ENCODE measurements around the gene URI1.

Gene URI1

GRCh38 chr19:30003866-30004265 is 61.8 kb downstream of the URI1 start:
- ChIA-PET POLR2A (no interaction called here), CTCF (interaction anchor here (0.6 to 2.6 kb wide), 11 partner anchors 10 to 1637 kb away, joined by 3 to 13 read pairs (median 3); partner anchors contain the start of gene URI1)
- Histone ChIP-seq H3K4me1 (ENCODE audit: control insufficient read depth, insufficient read depth, low read length) (peaks cover 36% of the 10 kb centered on the region), H3K9me3 (ENCODE audit: control insufficient read depth, insufficient read depth, low read depth, low read length) (peaks cover 11% of the 10 kb centered on the region), H3K27ac (ENCODE audit: extremely low read depth, low read depth, low read length) (peak overlapping the region; percentile 50), H3K4me3 (ENCODE audit: low read depth, low read length) (no peak overlapping the region), H3K36me3 (ENCODE audit: control insufficient read depth in 2 of 2, insufficient read depth in 1 of 2, low read length in 2 of 2) (peaks cover 6 to 43% of the 10 kb centered on the region in 2 experiments)
- no peak for TF ChIP-seq ZNF621 (tag by site-specific recombination; IDR thresholded peaks at IDR 0.05)
- TF ChIP-seq ZNF596 (tag by site-specific recombination; IDR thresholded peaks at IDR 0.05), result peak; percentile 66
- TF ChIP-seq ZNF549 (tag by site-specific recombination; IDR thresholded peaks at IDR 0.05), result 0 out of 2 replicates have a peak, but pooled peaks have one; percentile 4
- no peak for TF ChIP-seq ELK4 (IDR thresholded peaks at IDR 0.05; ENCODE audit: borderline replicate concordance, low read depth, low read length)
- TF ChIP-seq ZNF843 (tag by site-specific recombination; IDR thresholded peaks at IDR 0.05), result peak; percentile 69; the same call in 1 of the 2 replicates
- peak; percentile 79 for TF ChIP-seq TCF7L2 (IDR thresholded peaks at IDR 0.05; ENCODE audit: borderline replicate concordance, low read depth, low read length)
- peak; percentile 44; the same call in 1 of the 2 replicates for TF ChIP-seq ZNF610 (tag by site-specific recombination; IDR thresholded peaks at IDR 0.05; ENCODE audit: borderline replicate concordance)
- no peak for TF ChIP-seq ZNF785 (tag by site-specific recombination; IDR thresholded peaks at IDR 0.05)
- TF ChIP-seq ZBTB48 (tag by site-specific recombination; IDR thresholded peaks at IDR 0.05), result no peak
- peak; percentile 92 for TF ChIP-seq GFI1B (tag by site-specific recombination; IDR thresholded peaks at IDR 0.05)
- TF ChIP-seq ZNF223 (tag by site-specific recombination; IDR thresholded peaks at IDR 0.05), result no peak
- peak; percentile 87 for TF ChIP-seq IKZF3 (tag by site-specific recombination; IDR thresholded peaks at IDR 0.05)
- peak; percentile 88 for TF ChIP-seq PRDM6 (tag by site-specific recombination; IDR thresholded peaks at IDR 0.05)
- TF ChIP-seq ZBTB17 (tag by site-specific recombination; IDR thresholded peaks at IDR 0.05), result no peak
- peak; percentile 19; the same call in 1 of the 2 replicates for TF ChIP-seq BCL6B (tag by site-specific recombination; IDR thresholded peaks at IDR 0.05)
- peak; percentile 43; the same call in 1 of the 2 replicates for TF ChIP-seq ZNF423 (tag by site-specific recombination; IDR thresholded peaks at IDR 0.05)
- no peak for TF ChIP-seq ZBTB8A (tag by site-specific recombination; IDR thresholded peaks at IDR 0.05)
- TF ChIP-seq ZNF530 (tag by site-specific recombination; IDR thresholded peaks at IDR 0.05; ENCODE audit: low read depth), result no peak
- TF ChIP-seq ZIC2 (tag by site-specific recombination; IDR thresholded peaks at IDR 0.05), result no peak
- peak; percentile 22; the same call in 1 of the 2 replicates for TF ChIP-seq HOXD13 (CRISPR knock-in tag; IDR thresholded peaks at IDR 0.05; ENCODE audit: borderline replicate concordance)
- TF ChIP-seq ZBTB1 (tag by site-specific recombination; IDR thresholded peaks at IDR 0.05), result 0 out of 2 replicates have a peak, but pooled peaks have one; percentile 26
- peak; percentile 67; the same call in 1 of the 2 replicates for TF ChIP-seq ZNF626 (tag by site-specific recombination; IDR thresholded peaks at IDR 0.05)
- no peak for TF ChIP-seq ZNF221 (tag by site-specific recombination; IDR thresholded peaks at IDR 0.05; ENCODE audit: borderline replicate concordance)
- peak; percentile 96 for TF ChIP-seq ZNF600 (tag by site-specific recombination; IDR thresholded peaks at IDR 0.05)
- TF ChIP-seq FEZF1 (tag by site-specific recombination; IDR thresholded peaks at IDR 0.05), result peak; percentile 1; the same call in 1 of the 2 replicates
- no peak for TF ChIP-seq ZNF155 (tag by site-specific recombination; IDR thresholded peaks at IDR 0.05)
- TF ChIP-seq TSHZ1 (tag by site-specific recombination; IDR thresholded peaks at IDR 0.05; ENCODE audit: borderline replicate concordance), result peak; percentile 88
- peak; percentile 83 for TF ChIP-seq ZNF561 (tag by site-specific recombination; IDR thresholded peaks at IDR 0.05; ENCODE audit: borderline replicate concordance)
- TF ChIP-seq TRIM28 (IDR thresholded peaks at IDR 0.05; ENCODE audit: borderline replicate concordance, low read length), result peak; percentile 56; the same call in 1 of the 2 replicates
- TF ChIP-seq GLIS1 (tag by site-specific recombination; IDR thresholded peaks at IDR 0.05), result peak; percentile 15; the same call in 1 of the 2 replicates

All from HEK293 (cell line).